Measurements from ENCODE around the gene ANTXR1.
"Not testable (repeated sequence)": the region's sequence is repeated elsewhere in the genome, so short reads cannot be mapped to it uniquely, and the experiment has no call there.

The ANTXR1 gene

GRCh38 chr2:69244882-69245281 lies 231.9 kb downstream of the ANTXR1 start:
- DNase-seq: no peak

- no peak for DNase-seq
Measured at GRCh38 chr2:69247583-69247982, 234.6 kb downstream of the ANTXR1 start.

- no peak for DNase-seq
Measured at GRCh38 chr2:69248232-69248631, 235.3 kb downstream of the ANTXR1 start.

GRCh38 chr2:69250981-69251380 lies 238.0 kb downstream of the ANTXR1 start:
- DNase-seq: no peak

- no peak for DNase-seq
Measured at GRCh38 chr2:69251943-69252342, 239.0 kb downstream of the ANTXR1 start.

GRCh38 chr2:69253112-69253511 lies 240.1 kb downstream of the ANTXR1 start:
- DNase-seq: no peak

GRCh38 chr2:69253611-69254301 lies 240.8 kb downstream of the ANTXR1 start:
- no peak for DNase-seq

GRCh38 chr2:69255760-69256159 lies 242.8 kb downstream of the ANTXR1 start:
- DNase-seq: no peak

GRCh38 chr2:69259994-69260591 lies 247.1 kb downstream of the ANTXR1 start:
- not testable (repeated sequence) for DNase-seq

- no peak for DNase-seq
Measured at GRCh38 chr2:69260666-69261065, 247.7 kb downstream of the ANTXR1 start.

GRCh38 chr2:69269330-69269729 lies 256.4 kb downstream of the ANTXR1 start:
- DNase-seq: no peak

GRCh38 chr2:69271831-69272257 lies 258.9 kb downstream of the ANTXR1 start:
- no peak for DNase-seq

GRCh38 chr2:69272803-69273471 lies 260.0 kb downstream of the ANTXR1 start:
- no peak for DNase-seq

- DNase-seq: no peak
Measured at GRCh38 chr2:69275490-69275889, 262.5 kb downstream of the ANTXR1 start.

GRCh38 chr2:69278366-69278765 lies 265.4 kb downstream of the ANTXR1 start:
- DNase-seq: no peak

- no peak for DNase-seq
Measured at GRCh38 chr2:69279211-69279610, 266.2 kb downstream of the ANTXR1 start.

- no peak for DNase-seq
Measured at GRCh38 chr2:69279931-69280681, 267.1 kb downstream of the ANTXR1 start.

- no peak for DNase-seq
Measured at GRCh38 chr2:69280796-69281412, 267.9 kb downstream of the ANTXR1 start.

- no peak for DNase-seq
Measured at GRCh38 chr2:69285379-69285894, 272.5 kb downstream of the ANTXR1 start.

- DNase-seq: peak; percentile 14
Measured at GRCh38 chr2:69287544-69287943, 274.6 kb downstream of the ANTXR1 start.

- DNase-seq: no peak
Measured at GRCh38 chr2:69288429-69288828, 275.4 kb downstream of the ANTXR1 start.

GRCh38 chr2:69291004-69291650 lies 278.1 kb downstream of the ANTXR1 start:
- DNase-seq: no peak
